Cardiac muscle cell (in vitro differentiated cells and primary cell): Measurements from ENCODE around the gene ALKBH1. TPM values are rescaled to one million over a fixed set of nuclear protein-coding genes. Genes with fewer than 3 reads are reported as not detected.

Experiments used
- DNase-seq, 2 donors: peaks; one replicate each; pipeline versions ENCODE4 v3.0.0 to v3.0.0-alpha.2; 2010 to 2017; ENCODE audit warnings: low read depth in 1 of 2, low spot score in 1 of 2
- H3K27ac ChIP-seq: fragments of 200-600 bp; sonication (generic); 2 replicates; pipeline ENCODE4 v1.5.1; 2016
- H3K27me3 ChIP-seq: fragments of 200-600 bp; sonication (generic); 2 replicates; pipeline ENCODE4 v1.6.0; 2016; ENCODE audit warnings: control low read depth
- H3K36me3 ChIP-seq: fragments of 200-600 bp; sonication (generic); 2 replicates; pipeline ENCODE4 v1.5.1; 2016; ENCODE audit warnings: control low read depth
- H3K4me1 ChIP-seq: fragments of 200-600 bp; sonication (generic); 2 replicates; pipeline ENCODE4 v1.8.1; 2017; ENCODE audit warnings: low read depth, mild to moderate bottlenecking, mixed run types
- H3K4me3 ChIP-seq: fragments of 200-600 bp; sonication (generic); 2 replicates; pipeline ENCODE4 v1.5.1; 2016; ENCODE audit warnings: mild to moderate bottlenecking
- H3K9me3 ChIP-seq: fragments of 200-600 bp; sonication (generic); 2 replicates; pipeline ENCODE4 v1.5.1; 2017; ENCODE audit warnings: low read depth, mild to moderate bottlenecking, control low read depth
- CTCF ChIP-seq: IDR thresholded peaks from 2 replicates; pipeline ENCODE4 v1.5.1; 2012; ENCODE audit warnings: low read depth, mild to moderate bottlenecking, low read length
- polyA plus RNA-seq: library from polyadenylated mRNA; unstranded; fragments of >200 nt; fragmentation: Nextera tagmentation; extraction: Ambion mirVana; gene quantifications from 2 replicates; pipeline ENCODE4 v1.2.1, GENCODE V29; 2016
- total RNA-seq: library from RNA; depleted of rRNA; stranded (reverse); fragments of >200 nt; gene quantifications from 2 replicates; pipeline ENCODE4 v1.2.3, GENCODE V29; 2016

Gene ALKBH1
- total and polyA plus RNA-seq, 2 experiments from 2014 or later = 8.6 to 14.5 TPM

DNA sequence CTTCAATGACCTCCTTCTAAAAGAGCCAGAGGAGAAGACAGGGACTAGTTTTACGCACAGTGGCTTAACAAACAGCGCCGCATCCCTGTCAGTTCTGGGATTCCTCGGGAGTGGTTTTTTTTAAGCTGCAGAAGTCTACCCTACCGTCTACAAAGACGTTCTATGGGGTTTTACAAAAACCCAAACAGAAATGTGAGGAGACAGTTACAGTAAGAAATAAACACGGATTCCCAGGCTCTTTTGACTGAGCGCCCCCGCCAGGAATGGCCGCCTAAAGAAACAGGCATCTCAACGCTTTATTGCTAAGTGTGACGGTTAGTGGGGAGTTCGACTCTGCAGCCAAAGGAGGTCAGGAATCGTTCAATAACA, 484 bp downstream of the ALKBH1 start:
- Histone ChIP-seq H3K4me3 (peak overlapping the region; percentile 88), H3K27ac (peak overlapping the region; percentile 57), H3K36me3 (peaks cover 23% of the 10 kb centered on the region), H3K27me3 (no peaks in the 10 kb centered on the region), H3K4me1 (peaks cover 15% of the 10 kb centered on the region), H3K9me3 (no peaks in the 10 kb centered on the region)
- DNase-seq = peak in 1 of 2 donors; percentile 45
- peak; percentile 43 for TF ChIP-seq CTCF

DNA sequence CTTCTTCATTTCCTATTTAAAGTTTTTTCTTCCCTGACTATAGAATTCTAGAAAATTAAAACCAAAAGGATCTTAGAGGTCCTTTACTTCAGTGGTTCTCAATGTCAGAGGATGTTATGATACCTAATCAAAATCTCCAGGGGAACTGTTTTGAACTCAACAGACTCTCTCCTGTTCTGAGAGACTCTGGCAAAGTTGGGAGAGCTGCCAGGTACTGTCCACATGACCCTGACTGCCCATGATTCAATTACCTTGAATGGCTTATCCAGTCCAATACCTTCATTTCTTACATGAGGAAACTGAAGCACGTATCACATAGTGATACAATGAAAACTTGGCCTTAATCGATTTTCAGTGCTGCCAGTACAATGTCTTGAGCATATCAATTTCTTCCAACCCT, 16.6 kb downstream of the ALKBH1 start:
- H3K27ac ChIP-seq = no peak overlapping the region
- peaks cover 26% of the 10 kb centered on the region for H3K36me3 ChIP-seq
- H3K4me1 ChIP-seq = no peaks in the 10 kb centered on the region
- TF ChIP-seq CTCF = no peak
- H3K4me3 ChIP-seq = no peak overlapping the region
- DNase-seq = no peak
- no peaks in the 10 kb centered on the region for H3K27me3 ChIP-seq
- no peaks in the 10 kb centered on the region for H3K9me3 ChIP-seq

- H3K36me3 ChIP-seq = peaks cover under 1% of the 10 kb centered on the region
- no peak for TF ChIP-seq CTCF
- no peak overlapping the region for H3K27ac ChIP-seq
- no peaks in the 10 kb centered on the region for H3K9me3 ChIP-seq
- H3K4me1 ChIP-seq = no peaks in the 10 kb centered on the region
- H3K27me3 ChIP-seq = no peaks in the 10 kb centered on the region
- DNase-seq = peak in 1 of 2 donors; percentile 11
- no peak overlapping the region for H3K4me3 ChIP-seq
These were observed 25.7 kb downstream of the ALKBH1 start for GRCh38 chr14:77682158-77682553.

DNA sequence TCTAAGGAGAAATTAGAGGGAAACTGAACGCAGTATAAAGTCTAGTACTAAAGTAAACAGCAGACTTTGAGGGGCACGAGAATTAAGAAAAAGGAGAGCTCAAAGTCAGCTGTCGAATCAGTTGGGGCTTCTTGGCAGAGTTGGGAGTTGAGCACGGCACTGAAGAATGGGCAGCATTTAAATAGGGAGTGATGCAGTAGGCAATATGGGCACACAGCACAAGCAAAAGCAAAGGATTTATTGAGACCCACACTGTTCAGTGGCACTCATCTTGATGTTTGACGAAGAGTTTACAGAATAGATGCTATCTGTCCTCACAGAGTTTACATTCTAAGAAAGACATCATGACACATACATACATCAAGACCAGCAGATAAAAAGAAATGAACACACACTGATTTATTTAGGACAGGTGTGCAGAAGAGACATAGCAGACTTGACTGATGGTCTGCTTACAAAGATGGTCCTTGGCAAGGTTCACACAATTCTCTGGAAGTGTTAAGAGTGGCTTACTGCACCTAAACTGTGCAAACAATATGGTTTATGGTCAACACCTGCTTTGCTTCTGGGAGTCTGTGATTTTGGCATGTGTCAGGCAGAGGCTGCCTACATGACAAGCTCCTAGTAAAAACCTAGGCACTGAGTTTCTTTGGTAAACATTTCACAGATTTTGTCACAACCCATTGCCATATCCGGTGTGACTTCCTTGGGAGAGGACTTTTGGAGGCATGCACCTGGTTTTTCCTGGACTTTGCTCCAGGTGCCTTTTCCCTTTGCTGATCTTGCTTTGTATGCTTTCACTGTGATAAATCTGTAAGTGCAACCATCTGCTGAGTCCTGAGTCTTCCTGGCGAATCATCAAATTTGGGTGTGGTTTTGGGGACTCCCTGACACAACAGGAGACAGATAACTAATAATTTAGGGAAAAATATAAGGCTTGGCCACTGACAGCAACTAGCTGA, 26.3 kb downstream of the ALKBH1 start:
- DNase-seq = no peak
- Histone ChIP-seq H3K27me3 (no peaks in the 10 kb centered on the region), H3K9me3 (no peaks in the 10 kb centered on the region), H3K4me1 (no peaks in the 10 kb centered on the region), H3K4me3 (no peak overlapping the region), H3K27ac (no peak overlapping the region), H3K36me3 (no peaks in the 10 kb centered on the region)
- no peak for TF ChIP-seq CTCF

DNA sequence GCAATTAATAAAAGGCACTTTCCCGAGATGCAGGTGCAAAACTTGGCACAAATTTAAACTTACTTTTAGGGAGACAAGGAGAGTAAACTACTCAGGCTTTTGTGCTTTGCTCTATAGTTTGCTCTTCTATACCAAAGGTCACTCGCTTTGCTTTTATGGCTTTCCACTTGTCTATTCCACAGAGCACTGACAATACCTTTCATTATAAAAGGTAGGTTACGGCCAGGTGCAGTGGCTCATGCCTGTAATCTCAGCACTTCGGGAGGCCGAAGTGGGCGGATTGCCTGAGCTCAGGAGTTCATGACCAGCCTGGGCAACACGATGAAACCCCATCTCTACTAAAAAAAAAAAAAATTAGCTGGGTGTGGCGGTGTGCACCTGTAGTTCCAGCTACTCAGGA, 32.9 kb downstream of the ALKBH1 start:
- H3K36me3 ChIP-seq = peaks cover 23% of the 10 kb centered on the region
- no peak for TF ChIP-seq CTCF
- H3K4me1 ChIP-seq = no peaks in the 10 kb centered on the region
- no peak for DNase-seq
- no peak overlapping the region for H3K4me3 ChIP-seq
- H3K27ac ChIP-seq = no peak overlapping the region
- H3K27me3 ChIP-seq = no peaks in the 10 kb centered on the region
- no peaks in the 10 kb centered on the region for H3K9me3 ChIP-seq
